Loucy (cell line): ENCODE measurements around the gene CNTN1.

Experiments used
- H2AFZ ChIP-seq: fragments of 200-600 bp; sonication (generic); 2 replicates; pipeline ENCODE4 v1.6.0; 2016; ENCODE audit warnings: antibody characterized with exemption, mild to moderate bottlenecking, low read length, moderate library complexity
- H3F3A ChIP-seq: fragments of 200-600 bp; 2 replicates; pipeline ENCODE4 v1.6.0; 2016; ENCODE audit warnings: antibody characterized with exemption, low read depth, mild to moderate bottlenecking
- H3K27me3 ChIP-seq: fragments of 200-600 bp; sonication (generic); 2 replicates; pipeline ENCODE4 v1.6.1; 2014; ENCODE audit warnings: low read length, mild to moderate bottlenecking; ENCODE audit not compliant: insufficient read depth, poor library complexity, severe bottlenecking
- H3K36me3 ChIP-seq: fragments of 200-600 bp; sonication (generic); 2 replicates; pipeline ENCODE4 v1.6.1; 2016; ENCODE audit warnings: low read length; ENCODE audit not compliant: insufficient read depth
- H3K4me1 ChIP-seq: fragments of 200-600 bp; sonication (generic); 2 replicates; pipeline ENCODE4 v1.5.1; 2014; ENCODE audit warnings: low read length, mild to moderate bottlenecking; ENCODE audit not compliant: insufficient read depth, poor library complexity, severe bottlenecking
- H3K4me2 ChIP-seq: fragments of 200-600 bp; sonication (generic); 2 replicates; pipeline ENCODE4 v1.6.0; 2014; ENCODE audit warnings: antibody characterized with exemption, low read length, low read depth, mild to moderate bottlenecking; ENCODE audit not compliant: poor library complexity, severe bottlenecking
- H3K4me3 ChIP-seq: fragments of 200-600 bp; sonication (generic); 2 replicates; pipeline ENCODE4 v1.5.1; 2014; ENCODE audit warnings: low read length, mild to moderate bottlenecking, mixed read lengths; ENCODE audit not compliant: poor library complexity, severe bottlenecking
- H3K79me2 ChIP-seq: fragments of 200-600 bp; sonication (generic); 2 replicates; pipeline ENCODE4 v1.6.1; 2014; ENCODE audit warnings: low read length; ENCODE audit not compliant: insufficient read depth
- H3K9ac ChIP-seq: fragments of 200-600 bp; sonication (generic); 2 replicates; pipeline ENCODE4 v1.6.0; 2014; ENCODE audit warnings: mild to moderate bottlenecking, low read depth, low read length, moderate library complexity; ENCODE audit not compliant: poor library complexity, severe bottlenecking
- H3K9me2 ChIP-seq: fragments of 200-600 bp; sonication (generic); replicated peaks from 2 replicates; pipeline ENCODE4 v1.6.1; 2016; ENCODE audit warnings: low read depth, low read length, mixed read lengths
- H3K9me3 ChIP-seq: fragments of 200-600 bp; sonication (generic); 2 replicates; pipeline ENCODE4 v1.6.1; 2014; ENCODE audit warnings: mild to moderate bottlenecking, antibody characterized with exemption, low read length, low read depth; ENCODE audit not compliant: insufficient read depth
- H4K20me1 ChIP-seq: fragments of 200-600 bp; sonication (generic); 2 replicates; pipeline ENCODE4 v1.6.0; 2014; ENCODE audit warnings: antibody characterized with exemption, low read length, mild to moderate bottlenecking; ENCODE audit not compliant: insufficient read depth, poor library complexity, severe bottlenecking
- EZH2phosphoT487 ChIP-seq: fragments of 200-600 bp; IDR thresholded peaks from 2 replicates; pipeline ENCODE4 v1.6.1; 2018; ENCODE audit warnings: antibody characterized with exemption, mild to moderate bottlenecking, moderate library complexity, borderline replicate concordance
- TF ChIP-seq, protein P1 (sequence below): fragments of 200-600 bp; sonication (generic); conservative IDR thresholded peaks from 2 replicates; pipeline ENCODE4 v1.5.1; 2014; ENCODE audit warnings: mild to moderate bottlenecking, antibody characterized with exemption, low read length

CNTN1 gene

DNA sequence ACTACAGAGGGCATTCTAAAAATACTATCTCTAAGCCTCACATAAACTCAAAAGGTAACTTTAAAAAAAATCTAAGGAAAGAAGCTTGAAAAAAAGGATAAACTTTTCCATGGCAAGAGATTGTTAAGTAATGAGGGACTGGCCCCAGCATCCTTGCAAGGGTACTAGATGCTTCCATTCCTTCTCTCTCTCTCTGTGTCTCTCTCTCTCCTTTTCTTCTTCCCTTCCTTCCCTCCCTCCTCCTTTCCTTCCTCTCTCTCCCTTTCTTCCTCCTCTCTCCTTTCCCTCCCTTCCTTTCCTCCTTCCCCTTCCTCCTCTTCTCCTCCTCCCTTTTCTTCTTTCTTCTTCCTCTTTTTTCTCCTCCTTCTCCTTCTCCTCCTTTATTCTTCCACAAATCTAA, 23.8 kb downstream of the CNTN1 start:
- Histone ChIP-seq H3F3A (no peaks in the 10 kb centered on the region), H3K9me3 (no peaks in the 10 kb centered on the region), H3K4me2 (no peak overlapping the region), H3K27me3 (no peaks in the 10 kb centered on the region), H3K79me2 (no peaks in the 10 kb centered on the region), H2AFZ (no peak overlapping the region), H3K36me3 (no peaks in the 10 kb centered on the region), H3K9me2 (no peaks in the 10 kb centered on the region), H3K9ac (no peak overlapping the region), H3K4me1 (no peaks in the 10 kb centered on the region), H4K20me1 (no peaks in the 10 kb centered on the region), H3K4me3 (no peak overlapping the region)
- TF ChIP-seq EZH2phosphoT487, result no peak
- TF ChIP-seq, protein P1, sequence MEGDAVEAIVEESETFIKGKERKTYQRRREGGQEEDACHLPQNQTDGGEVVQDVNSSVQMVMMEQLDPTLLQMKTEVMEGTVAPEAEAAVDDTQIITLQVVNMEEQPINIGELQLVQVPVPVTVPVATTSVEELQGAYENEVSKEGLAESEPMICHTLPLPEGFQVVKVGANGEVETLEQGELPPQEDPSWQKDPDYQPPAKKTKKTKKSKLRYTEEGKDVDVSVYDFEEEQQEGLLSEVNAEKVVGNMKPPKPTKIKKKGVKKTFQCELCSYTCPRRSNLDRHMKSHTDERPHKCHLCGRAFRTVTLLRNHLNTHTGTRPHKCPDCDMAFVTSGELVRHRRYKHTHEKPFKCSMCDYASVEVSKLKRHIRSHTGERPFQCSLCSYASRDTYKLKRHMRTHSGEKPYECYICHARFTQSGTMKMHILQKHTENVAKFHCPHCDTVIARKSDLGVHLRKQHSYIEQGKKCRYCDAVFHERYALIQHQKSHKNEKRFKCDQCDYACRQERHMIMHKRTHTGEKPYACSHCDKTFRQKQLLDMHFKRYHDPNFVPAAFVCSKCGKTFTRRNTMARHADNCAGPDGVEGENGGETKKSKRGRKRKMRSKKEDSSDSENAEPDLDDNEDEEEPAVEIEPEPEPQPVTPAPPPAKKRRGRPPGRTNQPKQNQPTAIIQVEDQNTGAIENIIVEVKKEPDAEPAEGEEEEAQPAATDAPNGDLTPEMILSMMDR, result no peak

DNA sequence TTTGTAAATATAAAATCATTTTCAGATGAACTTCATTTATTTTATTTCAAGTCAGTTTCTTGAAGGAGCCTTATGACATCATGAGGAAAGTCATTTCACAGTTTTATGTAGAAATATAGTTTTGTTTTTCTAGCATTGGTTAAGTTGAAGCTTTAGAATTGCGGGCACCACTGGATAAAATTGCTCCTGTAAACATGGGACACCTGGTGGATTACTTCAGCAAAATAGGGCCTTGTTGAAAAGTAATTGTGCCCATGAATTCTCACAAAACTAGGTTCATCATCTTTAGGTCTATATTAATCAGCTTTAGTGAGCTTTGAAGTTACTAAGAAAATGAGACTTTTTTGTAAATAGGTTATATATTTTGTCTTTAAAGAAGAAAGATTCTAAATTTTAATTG, 25.3 kb downstream of the CNTN1 start:
- Histone ChIP-seq H3K4me2 (no peak overlapping the region), H3K9ac (no peak overlapping the region), H3K79me2 (no peaks in the 10 kb centered on the region), H3F3A (no peaks in the 10 kb centered on the region), H4K20me1 (no peaks in the 10 kb centered on the region), H3K36me3 (no peaks in the 10 kb centered on the region), H2AFZ (no peak overlapping the region), H3K4me3 (no peak overlapping the region), H3K9me3 (no peaks in the 10 kb centered on the region), H3K9me2 (no peaks in the 10 kb centered on the region), H3K27me3 (no peaks in the 10 kb centered on the region), H3K4me1 (no peaks in the 10 kb centered on the region)
- TF ChIP-seq, protein P1, result no peak
- TF ChIP-seq EZH2phosphoT487, result no peak

DNA sequence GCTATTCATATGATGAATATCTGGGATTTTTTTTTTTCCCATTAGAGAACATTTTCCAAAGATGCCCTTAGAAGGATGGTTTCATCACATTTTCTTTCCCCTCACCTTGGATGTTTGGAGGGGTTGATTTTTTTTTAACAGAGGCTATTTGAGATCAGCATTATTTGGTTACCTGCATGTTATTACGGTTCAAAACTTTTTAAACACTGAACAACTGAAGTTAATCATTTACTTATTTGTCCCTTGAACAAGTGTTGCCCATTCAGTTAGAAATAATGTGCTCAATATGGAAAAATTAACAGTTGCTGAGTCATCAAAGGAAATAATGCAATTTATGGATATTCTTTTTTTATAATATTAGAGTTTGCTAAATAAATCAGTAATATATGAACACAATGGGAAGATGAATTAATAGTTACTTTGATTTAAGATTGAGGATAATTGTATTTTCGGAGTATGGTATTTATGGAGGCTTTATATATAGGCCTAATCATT, 26.7 kb downstream of the CNTN1 start:
- Histone ChIP-seq H3K9ac (no peak overlapping the region), H3K9me3 (no peaks in the 10 kb centered on the region), H3K79me2 (no peaks in the 10 kb centered on the region), H3K4me3 (no peak overlapping the region), H3K9me2 (no peaks in the 10 kb centered on the region), H3K4me1 (no peaks in the 10 kb centered on the region), H3K36me3 (no peaks in the 10 kb centered on the region), H3K27me3 (no peaks in the 10 kb centered on the region), H2AFZ (no peak overlapping the region), H3K4me2 (no peak overlapping the region), H3F3A (no peaks in the 10 kb centered on the region), H4K20me1 (no peaks in the 10 kb centered on the region)
- TF ChIP-seq, protein P1, result no peak
- TF ChIP-seq EZH2phosphoT487, result no peak
